HepG2 (cell line): ENCODE results near the gene TXNL4B. TPM values are rescaled to one million over a fixed set of nuclear protein-coding genes. Genes with fewer than 3 reads are reported as not detected.
A peak's percentile ranks its signal among the peaks of the same experiment; 100 is the strongest.

Source experiments
- CBX1 ChIP-seq: IDR thresholded peaks from one replicate; pipeline ENCODE4 v1.6.1; 2016; ENCODE audit warnings: antibody characterized with exemption, low read depth
- CREM ChIP-seq, 2 experiments: sonication (generic) in 1 of 2; formaldehyde crosslinking in 1 of 2; IDR thresholded peaks; 2 replicates each; pipeline versions ENCODE4 v1.4.0 to v1.6.1; 2016 to 2020; ENCODE audit warnings: antibody characterized with exemption in 1 of 2, mild to moderate bottlenecking in 1 of 2, missing genetic modification reagents in 1 of 2
- HMG20A ChIP-seq: IDR thresholded peaks from 2 replicates; pipeline ENCODE4 v1.6.1; 2016; ENCODE audit warnings: borderline replicate concordance
- KAT2B ChIP-seq: fragments of 150-350 bp; IDR thresholded peaks from 2 replicates; pipeline ENCODE4 v1.6.1; 2014; ENCODE audit warnings: low read depth, low read length, borderline replicate concordance
- MIXL1 ChIP-seq: IDR thresholded peaks from 2 replicates; pipeline ENCODE4 v1.6.1; 2016
- NCOR1 ChIP-seq: fragments of 200-600 bp; sonication (generic); IDR thresholded peaks from 2 replicates; pipeline ENCODE4 v1.7.0; 2017; ENCODE audit warnings: antibody characterized with exemption, low read length, borderline replicate concordance
- NR2C2 ChIP-seq: sonication (generic); formaldehyde crosslinking; IDR thresholded peaks from 2 replicates; pipeline ENCODE4 v1.4.0; 2020; ENCODE audit warnings: missing genetic modification reagents, mild to moderate bottlenecking, moderate library complexity, borderline replicate concordance
- SCMH1 ChIP-seq: sonication (generic); formaldehyde crosslinking; IDR thresholded peaks from 2 replicates; pipeline ENCODE4 v1.9.0; 2021; ENCODE audit warnings: missing genetic modification reagents, mild to moderate bottlenecking, borderline replicate concordance
- SOX13 ChIP-seq, 3 experiments: fragments of 450-650 bp in 1 of 3; sonication (generic) in 1 of 3; formaldehyde crosslinking in 1 of 3; IDR thresholded peaks in 2 of 3; conservative IDR thresholded peaks in 1 of 3; 2 replicates each; pipeline versions ENCODE4 v1.5.0 to v1.6.1; 2016 to 2020; ENCODE audit warnings: antibody characterized with exemption in 1 of 3, mild to moderate bottlenecking in 1 of 3, missing compliant biosample characterization in 1 of 3, missing genetic modification reagents in 1 of 3, moderate library complexity in 1 of 3
- ZBTB7B ChIP-seq: sonication (generic); formaldehyde crosslinking; IDR thresholded peaks from 2 replicates; pipeline ENCODE4 v1.4.0; 2020; ENCODE audit warnings: missing genetic modification reagents
- ZFAT ChIP-seq: sonication (generic); formaldehyde crosslinking; conservative IDR thresholded peaks from 2 replicates; pipeline ENCODE4 v1.8.1; 2023; ENCODE audit warnings: missing genetic modification reagents, inconsistent platforms
- ZFY ChIP-seq: sonication (generic); formaldehyde crosslinking; IDR thresholded peaks from 2 replicates; pipeline ENCODE4 v1.4.0; 2020; ENCODE audit warnings: missing genetic modification reagents
- ZKSCAN1 ChIP-seq: fragments of 150-350 bp; IDR thresholded peaks from 2 replicates; pipeline ENCODE4 v1.6.1; 2014; ENCODE audit warnings: low read length
- ZNF136 ChIP-seq: sonication (generic); formaldehyde crosslinking; IDR thresholded peaks from 2 replicates; pipeline ENCODE4 v1.8.1; 2022; ENCODE audit warnings: low read depth, mild to moderate bottlenecking, moderate library complexity, missing genetic modification reagents
- ZNF225 ChIP-seq: sonication (generic); formaldehyde crosslinking; IDR thresholded peaks from 2 replicates; pipeline ENCODE4 v1.4.0; 2020; ENCODE audit warnings: mild to moderate bottlenecking, missing genetic modification reagents
- ZNF329 ChIP-seq: sonication (generic); formaldehyde crosslinking; IDR thresholded peaks from 2 replicates; pipeline ENCODE4 v1.9.0; 2021; ENCODE audit warnings: low read depth, mild to moderate bottlenecking, missing genetic modification reagents
- ZNF343 ChIP-seq: sonication (generic); formaldehyde crosslinking; IDR thresholded peaks from 2 replicates; pipeline ENCODE4 v1.4.0; 2020; ENCODE audit warnings: mild to moderate bottlenecking, missing genetic modification reagents
- ZNF530 ChIP-seq: sonication (generic); formaldehyde crosslinking; IDR thresholded peaks from 2 replicates; pipeline ENCODE4 v1.5.0; 2020; ENCODE audit warnings: low read depth, mild to moderate bottlenecking, missing genetic modification reagents
- ZNF567 ChIP-seq: sonication (generic); formaldehyde crosslinking; IDR thresholded peaks from 2 replicates; pipeline ENCODE4 v1.8.1; 2023; ENCODE audit warnings: mild to moderate bottlenecking, missing genetic modification reagents, borderline replicate concordance
- ZNF589 ChIP-seq: sonication (generic); formaldehyde crosslinking; conservative IDR thresholded peaks from 2 replicates; pipeline ENCODE4 v1.8.0; 2022; ENCODE audit warnings: mild to moderate bottlenecking, moderate library complexity, missing genetic modification reagents
- ZNF747 ChIP-seq: sonication (generic); formaldehyde crosslinking; IDR thresholded peaks from 2 replicates; pipeline ENCODE4 v1.8.1; 2023; ENCODE audit warnings: missing genetic modification reagents, mild to moderate bottlenecking, borderline replicate concordance
- ZNF761 ChIP-seq: sonication (generic); formaldehyde crosslinking; conservative IDR thresholded peaks from 2 replicates; pipeline ENCODE4 v1.4.0; 2020; ENCODE audit warnings: mild to moderate bottlenecking, missing genetic modification reagents
- polyA plus RNA-seq, 8 experiments: library from polyadenylated mRNA; depleted of rRNA in 3 of 8; stranded (reverse) in 7 of 8; unstranded in 1 of 8; fragments of >200 nt; fragmentation: Illumina TruSeq in 4 of 8; extraction: Trizol in 4 of 8; gene quantifications; 2 replicates each; pipeline versions ENCODE4 v1.2.1 to v1.2.3, GENCODE V29; 2011 to 2016; ENCODE audit warnings: low read depth in 4 of 8, missing spikeins in 1 of 8, mixed read lengths in 1 of 8; ENCODE audit not compliant: insufficient read depth in 1 of 8
- total RNA-seq, 5 experiments: library from RNA; depleted of rRNA; stranded (reverse); fragments of >200 nt; fragmentation: Illumina TruSeq; extraction: Trizol; gene quantifications; 2 replicates each; pipeline ENCODE4 v1.2.3, GENCODE V29; 2016; ENCODE audit warnings: low read depth in 1 of 5
- TF ChIP-seq, protein P1 (sequence below): sonication (generic); formaldehyde crosslinking; IDR thresholded peaks from 2 replicates; pipeline ENCODE4 v1.8.1; 2022; ENCODE audit warnings: low read depth, mild to moderate bottlenecking, missing genetic modification reagents
- TF ChIP-seq, protein P2 (sequence below): sonication (generic); formaldehyde crosslinking; IDR thresholded peaks from 2 replicates; pipeline ENCODE4 v1.4.0; 2020; ENCODE audit warnings: mild to moderate bottlenecking, missing genetic modification reagents
- TF ChIP-seq, protein P3 (sequence below): sonication (generic); formaldehyde crosslinking; IDR thresholded peaks from 2 replicates; pipeline ENCODE4 v1.4.0; 2020; ENCODE audit warnings: missing genetic modification reagents

The TXNL4B gene
- total and polyA plus RNA-seq, 2 of the 13 experiments (the other 11 are each of a cell fraction or from before 2014, with no cell fraction given) = 17.4 to 18.3 TPM

DNA sequence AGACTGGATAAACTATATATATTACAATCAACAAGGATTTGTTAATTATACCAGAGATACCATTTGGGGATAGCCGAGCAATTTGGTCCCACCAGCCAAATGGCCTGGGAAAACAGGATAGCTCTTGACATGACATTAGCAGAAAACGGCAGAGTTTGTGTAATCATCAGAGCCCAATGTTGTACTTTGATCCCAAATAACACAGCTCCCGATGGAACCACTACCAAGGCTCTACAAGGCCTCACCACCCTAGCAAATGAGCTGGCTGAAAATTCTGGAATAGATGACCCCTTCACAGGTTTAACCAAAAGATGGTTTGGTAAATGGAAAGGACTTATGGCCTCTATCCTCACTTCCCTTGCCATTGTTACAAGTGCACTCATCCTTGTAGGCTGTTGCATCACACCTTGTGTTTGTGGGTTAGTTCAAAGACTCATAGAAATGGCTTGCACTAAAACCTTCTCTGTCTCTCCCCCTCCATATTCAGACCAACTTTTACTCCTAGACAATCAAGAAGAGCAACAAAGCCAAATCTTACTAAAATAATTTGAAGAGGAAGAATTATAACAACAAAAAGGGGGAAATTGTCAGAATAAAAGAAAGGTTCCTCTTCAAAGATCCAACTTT, 9.5 kb downstream of the TXNL4B start (continued):
- TF ChIP-seq, protein P1, sequence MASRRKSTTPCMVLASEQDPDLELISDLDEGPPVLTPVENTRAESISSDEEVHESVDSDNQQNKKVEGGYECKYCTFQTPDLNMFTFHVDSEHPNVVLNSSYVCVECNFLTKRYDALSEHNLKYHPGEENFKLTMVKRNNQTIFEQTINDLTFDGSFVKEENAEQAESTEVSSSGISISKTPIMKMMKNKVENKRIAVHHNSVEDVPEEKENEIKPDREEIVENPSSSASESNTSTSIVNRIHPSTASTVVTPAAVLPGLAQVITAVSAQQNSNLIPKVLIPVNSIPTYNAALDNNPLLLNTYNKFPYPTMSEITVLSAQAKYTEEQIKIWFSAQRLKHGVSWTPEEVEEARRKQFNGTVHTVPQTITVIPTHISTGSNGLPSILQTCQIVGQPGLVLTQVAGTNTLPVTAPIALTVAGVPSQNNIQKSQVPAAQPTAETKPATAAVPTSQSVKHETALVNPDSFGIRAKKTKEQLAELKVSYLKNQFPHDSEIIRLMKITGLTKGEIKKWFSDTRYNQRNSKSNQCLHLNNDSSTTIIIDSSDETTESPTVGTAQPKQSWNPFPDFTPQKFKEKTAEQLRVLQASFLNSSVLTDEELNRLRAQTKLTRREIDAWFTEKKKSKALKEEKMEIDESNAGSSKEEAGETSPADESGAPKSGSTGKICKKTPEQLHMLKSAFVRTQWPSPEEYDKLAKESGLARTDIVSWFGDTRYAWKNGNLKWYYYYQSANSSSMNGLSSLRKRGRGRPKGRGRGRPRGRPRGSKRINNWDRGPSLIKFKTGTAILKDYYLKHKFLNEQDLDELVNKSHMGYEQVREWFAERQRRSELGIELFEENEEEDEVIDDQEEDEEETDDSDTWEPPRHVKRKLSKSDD (CRISPR knock-in tag) = 0 out of 2 replicates have a peak, but pooled peaks have one; percentile 29
- TF ChIP-seq SCMH1 (CRISPR knock-in tag) (no peak), SOX13 (IDR thresholded peaks at IDR 0.05) (no peak), SOX13 (CRISPR knock-in tag; conservative IDR thresholded peaks at IDR 0.05 in 1 of 2, IDR thresholded peaks at IDR 0.05 in 1 of 2) (peak in 1 of 2 experiments; percentile 52; a peak in 1 of 4 replicates), ZFY (CRISPR knock-in tag) (peak; percentile 79), KAT2B (no peak), ZNF225 (no peak), HMG20A (CRISPR knock-in tag) (no peak), ZBTB7B (CRISPR knock-in tag) (no peak), ZFAT (CRISPR knock-in tag) (no peak), ZNF589 (no peak), ZNF761 (CRISPR knock-in tag) (no peak), NR2C2 (CRISPR knock-in tag) (peak; percentile 26; the same call in 1 of the 2 replicates), CREM (IDR thresholded peaks at IDR 0.05) (peak; percentile 37; the same call in 1 of the 2 replicates), CREM (CRISPR knock-in tag; IDR thresholded peaks at IDR 0.05) (no peak), ZNF329 (CRISPR knock-in tag) (no peak), ZNF567 (no peak), MIXL1 (CRISPR knock-in tag) (0 out of 2 replicates have a peak, but pooled peaks have one; percentile 18), ZKSCAN1 (no peak), ZNF747 (peak; percentile 27; the same call in 1 of the 2 replicates), ZNF136 (no peak), ZNF530 (CRISPR knock-in tag) (no peak), CBX1 (no peak), NCOR1 (peak; percentile 84), ZNF343 (CRISPR knock-in tag) (0 out of 2 replicates have a peak, but pooled peaks have one; percentile 50)
- TF ChIP-seq, protein P2, sequence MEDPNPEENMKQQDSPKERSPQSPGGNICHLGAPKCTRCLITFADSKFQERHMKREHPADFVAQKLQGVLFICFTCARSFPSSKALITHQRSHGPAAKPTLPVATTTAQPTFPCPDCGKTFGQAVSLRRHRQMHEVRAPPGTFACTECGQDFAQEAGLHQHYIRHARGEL (CRISPR knock-in tag) = no peak
- TF ChIP-seq, protein P3, sequence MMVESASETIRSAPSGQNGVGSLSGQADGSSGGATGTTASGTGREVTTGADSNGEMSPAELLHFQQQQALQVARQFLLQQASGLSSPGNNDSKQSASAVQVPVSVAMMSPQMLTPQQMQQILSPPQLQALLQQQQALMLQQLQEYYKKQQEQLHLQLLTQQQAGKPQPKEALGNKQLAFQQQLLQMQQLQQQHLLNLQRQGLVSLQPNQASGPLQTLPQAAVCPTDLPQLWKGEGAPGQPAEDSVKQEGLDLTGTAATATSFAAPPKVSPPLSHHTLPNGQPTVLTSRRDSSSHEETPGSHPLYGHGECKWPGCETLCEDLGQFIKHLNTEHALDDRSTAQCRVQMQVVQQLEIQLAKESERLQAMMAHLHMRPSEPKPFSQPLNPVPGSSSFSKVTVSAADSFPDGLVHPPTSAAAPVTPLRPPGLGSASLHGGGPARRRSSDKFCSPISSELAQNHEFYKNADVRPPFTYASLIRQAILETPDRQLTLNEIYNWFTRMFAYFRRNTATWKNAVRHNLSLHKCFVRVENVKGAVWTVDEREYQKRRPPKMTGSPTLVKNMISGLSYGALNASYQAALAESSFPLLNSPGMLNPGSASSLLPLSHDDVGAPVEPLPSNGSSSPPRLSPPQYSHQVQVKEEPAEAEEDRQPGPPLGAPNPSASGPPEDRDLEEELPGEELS (CRISPR knock-in tag) = peak; percentile 37; the same call in 1 of the 2 replicates
